Upper lobe of right lung (tissue), 1 donor: ENCODE results near the gene PPM1H. TPM values are rescaled to one million over a fixed set of nuclear protein-coding genes. Genes with fewer than 3 reads are reported as not detected.
A peak's percentile ranks its signal among the peaks of the same experiment; 100 is the strongest.

Experiments
- ATAC-seq: fragments of 200-7000 bp; cut with Tn5 transposase; one replicate; pipeline ENCODE4 v1.9.1; 2020; ENCODE audit warnings: mild to moderate bottlenecking, moderate library complexity
- DNase-seq: peaks from one replicate; pipeline ENCODE4 v3.0.0-alpha.2; 2020
- H3K27ac ChIP-seq: fragments of 200-600 bp; one replicate; pipeline ENCODE4 v1.8.0; 2022
- H3K27me3 ChIP-seq: fragments of 200-600 bp; one replicate; pipeline ENCODE4 v1.8.0; 2022; ENCODE audit warnings: mild to moderate bottlenecking
- H3K36me3 ChIP-seq: fragments of 200-600 bp; one replicate; pipeline ENCODE4 v1.8.0; 2022
- H3K4me1 ChIP-seq: fragments of 200-600 bp; one replicate; pipeline ENCODE4 v1.8.0; 2022
- H3K4me3 ChIP-seq: fragments of 200-600 bp; one replicate; pipeline ENCODE4 v1.8.0; 2022; ENCODE audit warnings: mild to moderate bottlenecking
- H3K9me3 ChIP-seq: fragments of 200-600 bp; one replicate; pipeline ENCODE4 v1.8.0; 2022
- CTCF ChIP-seq: fragments of 200-600 bp; IDR thresholded peaks from one replicate; pipeline ENCODE4 v1.8.0; 2022; ENCODE audit warnings: antibody characterized with exemption
- intact Hi-C: fragments of 100-400 bp; cut with DNase I; formaldehyde crosslinking; loops from one replicate; pipeline ENCODE4 v1.11.0; 2022
- total RNA-seq: library from RNA; stranded (reverse); fragmentation: NEBNext Ultra II Directional; extraction: Animal tissue kit (Norgen Biotek cat#: 25700); gene quantifications from one replicate; pipeline ENCODE4 v1.2.1, GENCODE V29; 2021
- donor health status: DM: no; HTN: yes; CAD: no; lungs with severe emphysema.

Gene PPM1H
- total RNA-seq, 1 donor from 2014 or later: 8.0 TPM

- no peaks in the 10 kb centered on the region for H3K27me3 ChIP-seq
- DNase-seq (no peak), ATAC-seq (no peak)
- no peaks in the 10 kb centered on the region for H3K4me1 ChIP-seq
- H3K4me3 ChIP-seq: no peak overlapping the region
- H3K27ac ChIP-seq: no peak overlapping the region
- no peaks in the 10 kb centered on the region for H3K9me3 ChIP-seq
- H3K36me3 ChIP-seq: no peaks in the 10 kb centered on the region
- intact Hi-C loops: no loop called here
- TF ChIP-seq CTCF: no peak
These were observed 225.6 kb downstream of the PPM1H start for GRCh38 chr12:62709311-62709710.

GRCh38 chr12:62707939-62708338, 227.0 kb downstream of the PPM1H start:
- H3K4me3 ChIP-seq: no peak overlapping the region
- intact Hi-C loops: no loop called here
- DNase-seq (no peak), ATAC-seq (no peak)
- no peaks in the 10 kb centered on the region for H3K9me3 ChIP-seq
- H3K36me3 ChIP-seq: no peaks in the 10 kb centered on the region
- H3K27ac ChIP-seq: no peak overlapping the region
- peaks cover 11% of the 10 kb centered on the region for H3K4me1 ChIP-seq
- no peak for TF ChIP-seq CTCF
- no peaks in the 10 kb centered on the region for H3K27me3 ChIP-seq

- intact Hi-C loops: no loop called here
- ATAC-seq: no peak
- no peaks in the 10 kb centered on the region for H3K36me3 ChIP-seq
- H3K27ac ChIP-seq: no peak overlapping the region
- no peaks in the 10 kb centered on the region for H3K9me3 ChIP-seq
- no peak for DNase-seq
- no peaks in the 10 kb centered on the region for H3K27me3 ChIP-seq
- peaks cover 22% of the 10 kb centered on the region for H3K4me1 ChIP-seq
- no peak overlapping the region for H3K4me3 ChIP-seq
- no peak for TF ChIP-seq CTCF
These were observed 229.1 kb downstream of the PPM1H start for GRCh38 chr12:62705846-62706245.

GRCh38 chr12:62703011-62703380, 232.0 kb downstream of the PPM1H start:
- Histone ChIP-seq H3K4me1 (peaks cover 28% of the 10 kb centered on the region), H3K4me3 (no peak overlapping the region), H3K36me3 (no peaks in the 10 kb centered on the region), H3K9me3 (no peaks in the 10 kb centered on the region), H3K27ac (peak overlapping the region; percentile 33), H3K27me3 (no peaks in the 10 kb centered on the region)
- intact Hi-C loops: no loop called here
- no peak for TF ChIP-seq CTCF
- ATAC-seq: no peak
- DNase-seq: no peak

GRCh38 chr12:62701492-62701891, 233.5 kb downstream of the PPM1H start:
- Histone ChIP-seq H3K4me1 (peaks cover 34% of the 10 kb centered on the region), H3K9me3 (no peaks in the 10 kb centered on the region), H3K36me3 (no peaks in the 10 kb centered on the region), H3K27me3 (no peaks in the 10 kb centered on the region), H3K4me3 (no peak overlapping the region), H3K27ac (no peak overlapping the region)
- DNase-seq: no peak
- TF ChIP-seq CTCF: no peak
- no peak for ATAC-seq
- intact Hi-C loops: no loop called here
